ENCODE results near the gene NXT1.

The NXT1 gene

DNA sequence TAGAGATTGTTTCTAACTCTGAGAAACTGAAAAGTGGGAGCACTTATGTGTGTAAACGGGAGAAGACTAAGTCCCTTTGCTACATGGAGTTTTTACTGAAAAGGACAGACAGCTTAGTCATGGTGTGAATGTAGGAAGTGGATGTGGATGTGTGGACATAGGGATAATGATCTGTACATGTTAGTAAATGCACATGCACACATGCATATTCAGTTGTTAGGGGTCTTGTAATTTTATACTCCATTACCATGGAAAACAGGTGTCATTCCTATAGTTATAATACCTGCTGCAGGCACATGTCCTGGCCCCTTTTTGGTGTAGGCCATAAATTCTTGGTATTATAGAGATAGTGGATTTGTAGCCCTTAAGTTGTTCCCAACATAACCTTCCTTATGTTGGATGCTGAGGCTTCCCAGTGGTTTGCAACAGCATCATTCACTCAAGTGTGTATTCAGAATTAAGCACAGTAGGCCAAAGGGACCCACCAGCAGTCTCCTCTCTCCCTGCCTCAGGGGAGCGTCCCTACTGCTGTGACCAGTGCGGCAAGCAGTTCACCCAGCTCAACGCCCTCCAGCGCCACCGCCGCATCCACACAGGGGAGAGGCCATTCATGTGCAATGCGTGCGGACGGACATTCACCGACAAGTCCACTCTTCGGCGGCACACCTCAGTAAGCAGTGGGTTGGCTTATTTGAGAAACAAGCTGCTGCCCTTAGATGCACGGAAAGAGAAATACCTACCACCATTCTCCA is 18.7 kb downstream of the NXT1 start:
- DNase-seq (ENCODE audit: extremely low read depth, low read depth) = no peak
- no peak overlapping the region for H3K4me3 ChIP-seq (replicated peaks; ENCODE audit: low read depth, low read length)
- TF ChIP-seq, protein P1, sequence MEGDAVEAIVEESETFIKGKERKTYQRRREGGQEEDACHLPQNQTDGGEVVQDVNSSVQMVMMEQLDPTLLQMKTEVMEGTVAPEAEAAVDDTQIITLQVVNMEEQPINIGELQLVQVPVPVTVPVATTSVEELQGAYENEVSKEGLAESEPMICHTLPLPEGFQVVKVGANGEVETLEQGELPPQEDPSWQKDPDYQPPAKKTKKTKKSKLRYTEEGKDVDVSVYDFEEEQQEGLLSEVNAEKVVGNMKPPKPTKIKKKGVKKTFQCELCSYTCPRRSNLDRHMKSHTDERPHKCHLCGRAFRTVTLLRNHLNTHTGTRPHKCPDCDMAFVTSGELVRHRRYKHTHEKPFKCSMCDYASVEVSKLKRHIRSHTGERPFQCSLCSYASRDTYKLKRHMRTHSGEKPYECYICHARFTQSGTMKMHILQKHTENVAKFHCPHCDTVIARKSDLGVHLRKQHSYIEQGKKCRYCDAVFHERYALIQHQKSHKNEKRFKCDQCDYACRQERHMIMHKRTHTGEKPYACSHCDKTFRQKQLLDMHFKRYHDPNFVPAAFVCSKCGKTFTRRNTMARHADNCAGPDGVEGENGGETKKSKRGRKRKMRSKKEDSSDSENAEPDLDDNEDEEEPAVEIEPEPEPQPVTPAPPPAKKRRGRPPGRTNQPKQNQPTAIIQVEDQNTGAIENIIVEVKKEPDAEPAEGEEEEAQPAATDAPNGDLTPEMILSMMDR (IDR thresholded peaks at IDR 0.05; ENCODE audit: low read depth, low read length, missing control alignments) = no peak

DNA sequence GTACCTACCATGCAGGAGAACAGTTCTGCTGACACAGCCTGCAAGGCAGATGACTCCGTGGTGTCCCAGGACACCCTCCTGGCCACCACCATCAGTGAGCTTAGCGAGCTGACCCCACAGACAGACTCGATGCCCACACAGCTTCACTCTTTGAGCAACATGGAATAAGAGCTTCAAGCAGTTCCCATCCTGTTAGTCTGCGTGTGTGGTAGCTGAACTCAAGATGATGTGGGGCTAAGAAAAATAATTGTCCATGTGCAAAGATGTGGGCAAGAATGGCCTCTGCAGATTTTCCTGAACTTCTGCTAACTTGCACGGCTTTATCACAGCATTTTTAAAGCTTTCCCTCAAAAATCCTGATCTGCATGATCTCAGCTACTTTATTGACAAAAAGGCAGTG is 19.7 kb downstream of the NXT1 start:
- DNase-seq (ENCODE audit: extremely low read depth, low read depth) = no peak
- TF ChIP-seq, protein P1 (IDR thresholded peaks at IDR 0.05; ENCODE audit: low read depth, low read length, missing control alignments) = no peak
- no peak overlapping the region for H3K4me3 ChIP-seq (replicated peaks; ENCODE audit: low read depth, low read length)

DNA sequence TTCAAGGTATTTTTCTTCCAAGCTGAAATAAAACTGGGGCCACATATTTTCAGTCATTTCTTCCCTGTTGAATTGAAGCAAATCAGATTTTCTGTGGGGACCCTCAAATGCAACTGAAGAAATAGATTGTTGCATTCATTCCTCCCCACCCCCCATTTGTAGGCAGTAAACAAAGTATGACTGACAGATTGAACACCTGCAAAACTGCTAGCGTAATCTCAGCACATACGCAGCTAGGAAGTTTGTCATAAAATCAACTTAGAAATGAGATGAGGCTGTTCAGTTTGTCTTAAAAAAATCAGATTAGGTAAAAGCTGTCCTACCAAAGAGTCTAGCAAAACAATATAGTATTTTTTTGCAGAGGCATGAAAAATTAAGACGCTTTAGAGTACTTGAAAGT is 20.3 kb downstream of the NXT1 start:
- TF ChIP-seq, protein P1 (IDR thresholded peaks at IDR 0.05; ENCODE audit: low read depth, low read length, missing control alignments) = no peak
- no peak overlapping the region for H3K4me3 ChIP-seq (replicated peaks; ENCODE audit: low read depth, low read length)
- no peak for DNase-seq (ENCODE audit: extremely low read depth, low read depth)

DNA sequence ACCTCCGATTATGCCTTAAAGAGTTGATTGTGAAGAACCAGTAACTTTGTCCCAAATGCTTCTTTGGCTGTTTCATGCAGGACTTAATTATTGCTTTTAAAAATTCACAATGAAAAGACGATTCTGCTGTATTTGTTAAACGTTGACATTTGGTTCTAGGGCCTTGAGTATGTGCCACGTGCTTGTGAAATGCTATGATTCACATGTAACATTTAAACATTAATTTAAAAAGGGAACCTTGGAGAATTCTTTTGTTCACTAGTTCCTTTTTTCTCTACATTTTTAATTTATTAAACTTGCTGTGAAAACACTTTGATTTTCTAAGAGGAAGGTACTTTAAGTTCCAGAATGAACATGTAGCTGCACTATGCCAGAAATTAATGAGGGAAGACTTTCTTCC is 20.9 kb downstream of the NXT1 start:
- TF ChIP-seq, protein P1 (IDR thresholded peaks at IDR 0.05; ENCODE audit: low read depth, low read length, missing control alignments) = no peak
- no peak overlapping the region for H3K4me3 ChIP-seq (replicated peaks; ENCODE audit: low read depth, low read length)
- DNase-seq (ENCODE audit: extremely low read depth, low read depth) = no peak

DNA sequence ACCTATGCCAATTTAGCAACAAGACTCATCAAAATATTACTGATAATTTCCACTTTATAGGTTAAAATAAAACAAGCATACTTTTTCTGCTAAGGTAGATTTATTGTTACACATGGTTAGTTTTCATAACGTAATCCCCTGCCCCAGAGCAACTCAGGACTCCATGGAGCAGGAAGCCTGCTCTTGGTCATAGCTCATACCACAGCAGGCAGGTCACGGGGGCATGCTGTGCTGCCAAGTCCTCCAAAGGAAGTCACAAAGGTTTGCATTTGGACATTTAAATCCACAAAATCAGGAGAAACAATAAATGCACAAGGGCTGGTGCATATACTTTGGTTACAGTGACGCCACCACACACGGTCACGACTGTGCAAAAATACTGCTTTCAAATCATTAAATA is 23.9 kb downstream of the NXT1 start:
- TF ChIP-seq, protein P1 (IDR thresholded peaks at IDR 0.05; ENCODE audit: low read depth, low read length, missing control alignments) = no peak
- no peak for DNase-seq (ENCODE audit: extremely low read depth, low read depth)
- no peak overlapping the region for H3K4me3 ChIP-seq (replicated peaks; ENCODE audit: low read depth, low read length)

DNA sequence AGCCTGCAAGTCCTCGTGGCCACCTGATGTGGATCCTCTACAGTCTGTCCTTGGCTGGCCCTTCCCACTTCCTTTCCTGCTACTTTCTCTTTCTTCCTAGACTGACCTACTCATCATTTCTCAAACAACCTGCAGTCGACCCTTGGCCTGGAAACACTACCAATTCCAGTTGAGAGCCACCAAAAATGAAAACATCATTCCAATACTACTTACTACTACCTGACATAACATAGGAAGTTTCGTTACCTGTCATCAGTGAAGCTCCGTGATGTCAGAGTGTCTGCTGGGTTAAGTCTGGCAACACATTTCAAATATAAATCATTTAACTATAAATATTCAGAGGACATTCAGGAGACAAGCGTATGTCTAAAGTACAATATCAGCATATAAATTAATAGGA is 25.2 kb downstream of the NXT1 start:
- H3K4me3 ChIP-seq (replicated peaks; ENCODE audit: low read depth, low read length) = no peak overlapping the region
- DNase-seq (ENCODE audit: extremely low read depth, low read depth) = no peak
- TF ChIP-seq, protein P1 (IDR thresholded peaks at IDR 0.05; ENCODE audit: low read depth, low read length, missing control alignments) = no peak

DNA sequence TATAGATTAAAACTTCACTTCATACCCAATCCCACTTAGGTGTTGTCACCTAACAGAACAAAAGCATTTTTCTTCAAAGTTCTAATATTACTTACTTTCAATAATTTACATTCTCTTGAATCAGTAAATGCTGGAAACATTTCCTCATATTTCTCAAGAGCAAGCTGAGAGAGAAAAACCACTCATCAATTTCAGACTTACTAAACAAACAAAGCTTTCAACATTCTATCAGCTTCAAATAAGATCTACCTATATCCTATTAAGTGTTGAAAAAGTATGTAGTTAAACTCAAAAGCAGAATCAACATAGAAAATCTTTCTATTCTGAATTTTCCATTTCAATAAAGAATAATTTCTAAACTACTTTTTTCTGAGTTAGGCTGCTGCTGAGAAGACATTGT is 29.2 kb downstream of the NXT1 start:
- no peak for DNase-seq (ENCODE audit: extremely low read depth, low read depth)
- TF ChIP-seq, protein P1 (IDR thresholded peaks at IDR 0.05; ENCODE audit: low read depth, low read length, missing control alignments) = no peak
- no peak overlapping the region for H3K4me3 ChIP-seq (replicated peaks; ENCODE audit: low read depth, low read length)
